GM20000 (cell line): ENCODE results near the gene SMC2.
A peak's percentile ranks its signal among the peaks of the same experiment; 100 is the strongest.

Experiments
- DNase-seq: peaks from one replicate; pipeline ENCODE4 v3.0.0; 2012; ENCODE audit warnings: low spot score
- CTCF ChIP-seq: IDR thresholded peaks from 2 replicates; pipeline ENCODE4 v1.5.1; 2012; ENCODE audit warnings: mild to moderate bottlenecking, control low read depth; ENCODE audit errors: extremely low read depth, missing control alignments

The SMC2 gene

GRCh38 chr9:104142799-104143549, 48.9 kb downstream of the SMC2 start:
- no peak for TF ChIP-seq CTCF
- no peak for DNase-seq

GRCh38 chr9:104143550-104143910, 49.4 kb downstream of the SMC2 start:
- TF ChIP-seq CTCF, result no peak
- no peak for DNase-seq

GRCh38 chr9:104144336-104144735, 50.2 kb downstream of the SMC2 start:
- no peak for DNase-seq
- no peak for TF ChIP-seq CTCF

GRCh38 chr9:104173067-104173466, 79.0 kb downstream of the SMC2 start:
- no peak for TF ChIP-seq CTCF
- no peak for DNase-seq

DNA sequence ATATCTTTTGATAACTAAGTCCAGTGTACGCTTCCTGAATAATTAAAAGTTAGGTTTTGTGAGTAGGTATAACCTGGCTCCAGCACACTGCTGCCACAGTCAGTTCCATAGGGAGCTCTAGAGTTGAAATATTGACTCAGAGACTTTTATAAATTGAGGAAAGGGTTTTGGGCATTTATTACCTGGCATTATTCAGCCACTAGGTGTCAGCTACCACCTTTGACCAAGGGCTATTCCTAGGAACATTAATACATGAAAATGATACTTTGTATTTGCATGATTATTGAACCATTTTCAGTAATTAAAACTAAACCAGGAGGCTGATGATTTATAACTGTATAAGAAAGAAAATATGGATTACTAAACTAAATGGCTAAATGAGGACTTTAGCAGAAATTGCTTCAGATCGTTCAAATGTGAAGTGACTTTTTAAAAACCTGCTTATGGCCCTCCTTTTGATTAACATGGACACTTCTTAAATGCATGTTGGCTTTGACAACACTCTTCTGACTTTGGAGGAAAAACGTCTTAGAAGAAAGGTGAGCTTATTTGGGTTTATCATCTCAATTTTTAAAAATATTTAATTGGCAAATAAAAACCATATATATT, 83.0 kb downstream of the SMC2 start:
- peak; percentile 30 for TF ChIP-seq CTCF
- DNase-seq, result no peak

GRCh38 chr9:104177676-104178075, 83.6 kb downstream of the SMC2 start:
- no peak for DNase-seq
- no peak for TF ChIP-seq CTCF
